Nephron progenitor cell (in vitro differentiated cells): ENCODE measurements around the gene GRB2.
A peak's percentile ranks its signal among the peaks of the same experiment; 100 is the strongest.

ENCODE experiments used
- DNase-seq: peaks from one replicate; pipeline ENCODE4 v3.0.0; 2021
- H3K27ac Mint-ChIP-seq: 2 replicates; pipeline ENCODE4 v1.8.0; 2021; ENCODE audit warnings: mild to moderate bottlenecking, moderate library complexity, mixed read lengths
- H3K27me3 Mint-ChIP-seq: 2 replicates; pipeline ENCODE4 v1.8.0; 2021; ENCODE audit warnings: mild to moderate bottlenecking, low read depth, mixed read lengths; ENCODE audit not compliant: poor library complexity
- H3K36me3 Mint-ChIP-seq: 2 replicates; pipeline ENCODE4 v1.8.0; 2021; ENCODE audit warnings: low read depth, mixed read lengths
- H3K4me1 Mint-ChIP-seq: 2 replicates; pipeline ENCODE4 v1.8.0; 2021; ENCODE audit warnings: mixed read lengths
- H3K4me3 Mint-ChIP-seq: 2 replicates; pipeline ENCODE4 v1.8.0; 2021; ENCODE audit warnings: mild to moderate bottlenecking, moderate library complexity, mixed read lengths
- H3K9me3 Mint-ChIP-seq: 2 replicates; pipeline ENCODE4 v1.8.0; 2021; ENCODE audit warnings: mild to moderate bottlenecking, moderate library complexity, mixed read lengths
- TF ChIP-seq, protein P1 (sequence below): fragments of 200-600 bp; sonication (generic); IDR thresholded peaks from 2 replicates; pipeline ENCODE4 v1.5.0; 2021; ENCODE audit warnings: antibody characterized with exemption

GRB2 gene

DNA sequence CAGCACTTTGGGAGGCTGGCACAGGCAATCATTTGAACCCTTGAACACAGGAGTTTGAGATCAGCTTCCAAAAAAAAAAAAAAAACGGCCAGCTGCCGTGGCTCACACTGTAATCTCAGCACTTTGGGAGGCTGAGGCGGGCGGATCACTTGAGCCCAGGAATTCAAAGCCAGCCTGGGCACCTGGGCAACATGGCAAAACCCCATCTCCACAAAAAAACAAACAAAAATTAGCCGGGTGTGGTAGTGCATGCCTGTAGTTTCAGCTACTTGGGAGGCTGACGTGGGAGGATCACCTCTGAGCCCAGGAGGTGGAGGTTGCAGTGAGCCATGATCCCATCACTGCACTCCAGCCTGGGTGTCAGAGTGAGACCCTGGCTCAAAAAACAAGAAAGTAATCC, 39.0 kb downstream of the GRB2 start:
- Mint-ChIP-seq H3K4me1 (peaks cover 62% of the 10 kb centered on the region), H3K9me3 (no peaks in the 10 kb centered on the region), H3K36me3 (no peaks in the 10 kb centered on the region), H3K27ac (no peak overlapping the region), H3K27me3 (no peaks in the 10 kb centered on the region), H3K4me3 (no peak overlapping the region)
- no peak for DNase-seq
- TF ChIP-seq, protein P1, sequence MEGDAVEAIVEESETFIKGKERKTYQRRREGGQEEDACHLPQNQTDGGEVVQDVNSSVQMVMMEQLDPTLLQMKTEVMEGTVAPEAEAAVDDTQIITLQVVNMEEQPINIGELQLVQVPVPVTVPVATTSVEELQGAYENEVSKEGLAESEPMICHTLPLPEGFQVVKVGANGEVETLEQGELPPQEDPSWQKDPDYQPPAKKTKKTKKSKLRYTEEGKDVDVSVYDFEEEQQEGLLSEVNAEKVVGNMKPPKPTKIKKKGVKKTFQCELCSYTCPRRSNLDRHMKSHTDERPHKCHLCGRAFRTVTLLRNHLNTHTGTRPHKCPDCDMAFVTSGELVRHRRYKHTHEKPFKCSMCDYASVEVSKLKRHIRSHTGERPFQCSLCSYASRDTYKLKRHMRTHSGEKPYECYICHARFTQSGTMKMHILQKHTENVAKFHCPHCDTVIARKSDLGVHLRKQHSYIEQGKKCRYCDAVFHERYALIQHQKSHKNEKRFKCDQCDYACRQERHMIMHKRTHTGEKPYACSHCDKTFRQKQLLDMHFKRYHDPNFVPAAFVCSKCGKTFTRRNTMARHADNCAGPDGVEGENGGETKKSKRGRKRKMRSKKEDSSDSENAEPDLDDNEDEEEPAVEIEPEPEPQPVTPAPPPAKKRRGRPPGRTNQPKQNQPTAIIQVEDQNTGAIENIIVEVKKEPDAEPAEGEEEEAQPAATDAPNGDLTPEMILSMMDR = no peak

DNA sequence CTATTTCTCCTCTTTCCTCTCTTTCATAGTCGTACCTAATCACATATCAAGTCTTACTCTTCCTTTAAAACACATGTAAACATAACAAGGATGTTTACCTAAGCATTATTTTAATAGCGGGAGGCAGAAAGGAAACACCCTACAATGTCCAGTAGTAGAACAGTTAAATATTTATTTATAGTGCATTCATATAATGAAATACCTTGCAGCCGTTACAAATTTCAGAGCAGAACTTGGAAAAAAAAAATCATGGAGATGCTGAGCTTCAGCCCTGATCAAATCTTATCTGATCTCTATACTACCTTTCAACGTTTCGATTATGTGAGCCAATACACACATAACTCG, 39.6 kb downstream of the GRB2 start:
- Mint-ChIP-seq H3K36me3 (no peaks in the 10 kb centered on the region), H3K27ac (no peak overlapping the region), H3K4me3 (no peak overlapping the region), H3K9me3 (no peaks in the 10 kb centered on the region), H3K27me3 (no peaks in the 10 kb centered on the region), H3K4me1 (peaks cover 63% of the 10 kb centered on the region)
- TF ChIP-seq, protein P1 = no peak
- no peak for DNase-seq

DNA sequence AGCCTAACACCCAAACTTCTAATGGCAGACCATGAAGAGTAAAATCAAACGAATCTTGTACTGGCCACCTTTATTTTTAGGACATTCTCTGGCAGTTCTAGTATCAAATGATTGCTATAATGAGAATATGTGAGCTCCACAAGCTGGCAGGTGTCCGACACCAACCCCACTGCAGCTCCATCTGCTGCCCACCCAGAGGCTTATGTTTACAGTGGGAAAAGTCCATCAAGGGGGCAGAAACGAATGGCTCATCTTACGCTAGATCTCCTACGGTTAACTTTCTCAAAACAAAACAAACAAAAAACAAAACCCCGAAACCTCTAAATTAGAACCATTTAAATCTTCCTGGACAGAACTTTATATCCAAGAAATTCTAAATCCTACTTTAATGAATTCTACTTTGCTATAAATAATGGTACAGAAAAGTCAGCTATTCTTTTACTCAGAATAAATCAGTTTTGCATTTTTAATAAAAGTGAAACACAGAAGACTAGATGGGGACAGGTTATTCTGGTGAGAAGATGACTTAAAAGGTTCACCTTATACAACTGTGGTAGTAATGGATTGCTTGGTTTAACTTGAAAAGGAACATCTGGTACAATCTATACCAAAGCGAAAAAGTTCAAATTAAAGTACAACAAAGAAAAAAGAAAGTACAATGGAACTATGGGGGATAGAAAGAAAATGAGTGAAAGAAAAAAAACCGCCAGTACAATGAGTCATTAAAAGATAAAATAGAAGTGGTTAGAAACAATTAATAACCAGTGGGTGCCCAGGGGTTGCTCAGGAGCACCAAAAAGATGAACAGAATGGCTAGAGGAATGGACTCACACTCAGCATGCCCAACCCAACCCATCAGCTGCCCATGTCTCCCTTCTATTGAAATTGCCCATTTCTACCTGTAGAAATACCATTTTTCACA, 40.2 kb downstream of the GRB2 start:
- H3K27ac Mint-ChIP-seq = no peak overlapping the region
- no peak for DNase-seq
- no peaks in the 10 kb centered on the region for H3K36me3 Mint-ChIP-seq

DNA sequence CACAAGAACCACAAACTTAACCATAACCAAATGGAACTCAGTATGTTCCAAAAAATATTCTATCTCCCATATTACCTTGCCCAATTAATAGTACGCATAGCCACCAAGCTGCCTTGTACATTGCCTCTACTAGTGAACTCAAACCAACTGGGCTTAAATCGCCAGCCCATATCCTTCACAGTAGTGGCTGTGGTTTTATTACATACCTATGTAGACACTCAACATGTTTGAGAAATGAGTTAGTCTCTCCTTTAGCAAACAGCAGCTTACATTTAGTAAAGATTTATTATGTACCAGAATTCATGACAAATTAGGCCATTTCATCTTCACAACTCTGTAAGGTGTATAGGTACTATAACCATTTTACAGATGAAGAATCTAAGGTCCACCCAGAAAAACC, 41.4 kb downstream of the GRB2 start:
- TF ChIP-seq, protein P1 = no peak
- H3K4me3 Mint-ChIP-seq = no peak overlapping the region
- H3K27ac Mint-ChIP-seq = peak overlapping the region; percentile 6
- no peaks in the 10 kb centered on the region for H3K9me3 Mint-ChIP-seq
- no peak for DNase-seq
- H3K4me1 Mint-ChIP-seq = peaks cover 79% of the 10 kb centered on the region
- peaks cover 5% of the 10 kb centered on the region for H3K36me3 Mint-ChIP-seq
- no peaks in the 10 kb centered on the region for H3K27me3 Mint-ChIP-seq

More for the DNA sequence above, 40.2 kb downstream of the GRB2 start:
- TF ChIP-seq, protein P1 = no peak
- no peaks in the 10 kb centered on the region for H3K27me3 Mint-ChIP-seq
- no peaks in the 10 kb centered on the region for H3K9me3 Mint-ChIP-seq
- H3K4me1 Mint-ChIP-seq = peaks cover 70% of the 10 kb centered on the region
- peak overlapping the region; percentile 1 for H3K4me3 Mint-ChIP-seq

DNA sequence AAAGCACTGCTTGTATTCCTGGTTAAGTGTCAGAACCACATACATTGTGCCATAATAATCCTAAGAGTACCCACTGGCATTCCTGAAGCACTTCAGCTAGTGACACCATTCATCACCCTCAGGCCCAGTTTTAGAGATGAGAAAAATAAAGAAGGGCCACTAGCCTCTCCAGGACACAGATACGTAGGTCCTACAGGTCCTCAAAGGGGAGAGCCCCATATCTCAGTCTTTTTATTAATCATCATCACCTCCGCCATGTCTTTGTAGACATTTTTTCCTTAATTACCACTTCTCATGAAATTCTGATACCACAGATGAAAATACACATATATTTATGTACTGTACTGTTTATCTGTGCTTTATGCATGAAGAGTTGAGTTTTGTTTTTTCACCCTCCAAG, 43.5 kb downstream of the GRB2 start:
- peaks cover 10% of the 10 kb centered on the region for H3K36me3 Mint-ChIP-seq
- no peak for DNase-seq
- H3K4me1 Mint-ChIP-seq = peaks cover 72% of the 10 kb centered on the region
- TF ChIP-seq, protein P1 = no peak
- H3K4me3 Mint-ChIP-seq = no peak overlapping the region
- no peaks in the 10 kb centered on the region for H3K27me3 Mint-ChIP-seq
- H3K9me3 Mint-ChIP-seq = no peaks in the 10 kb centered on the region
- H3K27ac Mint-ChIP-seq = peak overlapping the region; percentile 86

DNA sequence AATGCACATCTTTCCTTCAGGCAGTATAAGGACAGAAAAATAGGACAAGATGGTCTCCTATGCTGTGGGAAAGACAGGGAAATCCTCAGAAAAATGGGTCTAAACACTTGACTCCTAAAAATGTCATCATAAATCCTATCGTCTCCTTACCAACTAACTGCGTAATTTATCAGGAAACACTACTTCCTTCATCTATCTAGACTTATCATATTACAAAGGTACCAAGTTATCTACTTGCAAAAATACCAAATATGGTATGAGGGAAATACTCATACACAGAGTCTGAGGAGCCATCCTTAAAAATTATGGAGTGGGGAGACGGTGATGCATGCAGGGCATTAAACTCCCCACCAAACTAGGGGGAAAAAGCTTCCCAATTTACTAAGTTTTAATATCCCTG, 44.1 kb downstream of the GRB2 start:
- Mint-ChIP-seq H3K9me3 (peaks cover 3% of the 10 kb centered on the region), H3K4me3 (no peak overlapping the region), H3K27me3 (no peaks in the 10 kb centered on the region), H3K27ac (no peak overlapping the region), H3K36me3 (peaks cover 17% of the 10 kb centered on the region), H3K4me1 (peaks cover 76% of the 10 kb centered on the region)
- TF ChIP-seq, protein P1 = no peak
- DNase-seq = no peak
